GM21423 (cell line): ENCODE data around the gene DENND1A.
"Not testable (repeated sequence)": the region's sequence is repeated elsewhere in the genome, so short reads cannot be mapped to it uniquely, and the experiment has no call there.

Experiments used
- ATAC-seq: cut with Tn5 transposase; IDR thresholded peaks from one replicate; pipeline ENCODE4 v1.9.1; 2021; ENCODE audit warnings: mild to moderate bottlenecking, moderate library complexity; ENCODE audit not compliant: unreplicated experiment

Gene DENND1A

DNA sequence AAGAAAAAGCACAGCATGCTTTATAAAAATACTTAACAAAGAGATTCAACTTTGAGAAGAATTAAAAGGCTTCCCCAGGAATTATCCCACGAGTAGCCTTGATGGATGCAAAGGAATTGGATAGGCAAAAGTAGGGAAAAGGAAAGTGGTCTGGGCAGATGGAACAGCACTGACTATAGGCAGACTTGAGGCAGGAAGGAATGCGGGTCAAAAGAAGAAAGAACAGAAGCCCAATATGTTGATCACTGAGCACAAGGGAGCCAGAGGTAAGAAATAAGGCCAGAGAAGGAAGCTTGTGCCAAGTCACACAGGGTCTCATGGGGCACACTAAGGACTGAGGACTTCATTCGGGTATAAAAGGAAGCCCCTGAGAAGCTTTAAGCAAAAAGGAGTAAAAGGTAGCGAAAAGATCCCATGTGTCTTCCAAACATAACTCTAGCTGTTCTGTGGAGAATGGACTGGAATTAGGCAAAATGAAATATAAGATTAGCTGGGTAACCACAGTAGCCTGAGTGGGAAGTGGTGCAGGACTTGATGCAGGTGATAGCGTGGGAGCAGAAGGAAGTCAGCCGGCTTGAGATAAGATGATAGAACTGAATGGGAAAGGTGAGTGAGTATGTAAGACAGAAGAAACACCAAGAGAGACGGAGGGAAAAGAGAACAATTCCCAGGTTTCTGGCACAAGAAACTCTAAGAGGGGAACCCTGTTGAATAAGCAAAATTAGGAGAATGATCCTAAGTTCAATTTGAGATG, 106.6 kb downstream of the DENND1A start:
- no peak for ATAC-seq

GRCh38 chr9:123821619-123822018, 108.3 kb downstream of the DENND1A start:
- ATAC-seq = no peak

DNA sequence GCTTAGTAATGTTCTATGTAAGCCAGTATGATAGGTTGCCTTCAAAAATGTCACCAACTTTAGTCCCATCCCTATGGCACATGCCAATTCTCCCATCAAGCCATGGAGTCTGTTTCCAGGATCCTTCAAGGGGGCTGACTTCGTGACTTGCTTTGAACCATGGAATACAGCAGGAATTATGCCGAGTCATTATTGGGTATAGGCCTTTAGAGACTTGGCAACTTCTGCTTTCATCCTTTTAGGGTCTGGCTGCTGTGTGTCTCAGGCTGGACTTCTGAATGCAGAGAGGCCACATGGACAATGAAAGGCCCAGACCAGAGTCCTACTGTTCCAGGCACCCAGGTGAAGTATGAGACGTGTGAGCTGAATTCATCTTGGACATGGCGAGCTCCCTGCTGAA, 109.8 kb downstream of the DENND1A start:
- no peak for ATAC-seq

GRCh38 chr9:123816817-123817472, 113.0 kb downstream of the DENND1A start:
- ATAC-seq = no peak

GRCh38 chr9:123815856-123816255, 114.1 kb downstream of the DENND1A start:
- not testable (repeated sequence) for ATAC-seq

DNA sequence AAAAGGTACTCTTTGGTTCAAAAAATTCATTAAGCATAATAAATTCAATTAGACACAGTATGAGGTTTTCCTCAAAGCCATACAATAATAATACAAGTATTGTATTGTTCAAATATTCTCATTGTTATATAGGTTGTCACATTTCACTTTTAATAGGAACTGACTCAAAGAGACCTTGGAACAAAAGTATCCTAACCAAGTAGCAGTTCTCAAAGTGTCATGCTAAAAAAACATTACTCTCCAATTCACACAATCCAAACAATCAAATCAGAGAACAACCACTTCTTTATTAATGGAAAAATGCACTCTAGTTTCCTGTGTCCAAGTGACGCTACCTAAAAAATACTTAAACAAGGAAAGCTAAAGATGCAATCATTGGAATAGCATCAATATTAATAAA, 115.4 kb downstream of the DENND1A start:
- no peak for ATAC-seq

GRCh38 chr9:123812984-123813383, 116.9 kb downstream of the DENND1A start:
- no peak for ATAC-seq

DNA sequence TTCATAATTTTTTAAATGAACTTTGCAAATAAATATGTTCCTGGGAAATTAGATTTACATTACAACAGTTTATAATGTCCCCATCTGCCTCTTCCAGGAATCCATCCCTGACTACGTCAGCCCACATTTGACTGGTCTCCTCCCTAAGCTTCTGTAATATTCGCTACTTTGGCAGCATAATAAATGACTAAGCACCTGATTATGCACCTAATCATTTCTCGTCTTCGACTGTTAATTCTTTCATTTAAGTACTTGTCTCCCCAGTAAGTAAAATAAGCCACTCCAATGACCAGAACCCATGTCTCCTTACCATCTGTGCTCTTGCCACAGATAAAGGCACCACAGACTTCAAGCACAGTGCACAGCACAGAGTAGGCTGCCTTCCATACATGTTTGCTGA, 122.7 kb downstream of the DENND1A start:
- no peak for ATAC-seq

DNA sequence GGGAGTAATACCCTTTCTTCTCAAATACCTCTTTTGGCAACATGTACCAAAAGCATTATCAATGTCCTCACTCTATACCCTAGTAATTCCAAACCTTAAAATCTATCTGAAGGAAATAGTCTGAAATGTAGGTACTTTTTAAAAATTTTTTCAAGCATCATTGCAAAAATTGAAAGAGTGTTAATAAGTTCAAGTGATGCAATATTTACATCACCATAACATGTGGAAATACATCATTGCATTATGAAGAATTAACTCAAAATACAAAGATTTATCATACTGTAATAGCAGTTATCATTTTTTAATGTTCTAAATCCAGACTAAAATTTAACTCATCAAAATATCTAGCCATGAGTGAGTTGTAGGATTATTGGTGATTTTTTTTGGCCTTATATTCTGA, 123.1 kb downstream of the DENND1A start:
- no peak for ATAC-seq

DNA sequence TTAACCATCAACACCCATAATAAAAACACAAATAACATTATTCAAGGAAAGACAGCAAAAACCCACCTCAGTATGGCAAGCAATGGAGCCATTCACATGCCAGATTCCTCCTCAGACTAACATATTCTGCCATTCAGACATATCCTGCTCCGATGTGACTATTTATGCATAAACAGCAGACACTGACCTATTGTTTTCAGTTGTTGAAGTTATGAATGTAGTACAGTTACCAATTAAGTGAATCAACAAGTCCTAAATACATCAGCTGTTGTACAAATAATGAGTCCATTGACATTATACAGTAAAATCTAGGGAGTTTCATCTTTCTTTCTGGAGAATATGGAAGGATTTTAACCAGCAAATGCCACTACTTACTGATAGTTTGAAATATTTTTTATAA, 131.7 kb downstream of the DENND1A start:
- ATAC-seq = no peak

GRCh38 chr9:123796618-123797484, 133.1 kb downstream of the DENND1A start:
- ATAC-seq = no peak

DNA sequence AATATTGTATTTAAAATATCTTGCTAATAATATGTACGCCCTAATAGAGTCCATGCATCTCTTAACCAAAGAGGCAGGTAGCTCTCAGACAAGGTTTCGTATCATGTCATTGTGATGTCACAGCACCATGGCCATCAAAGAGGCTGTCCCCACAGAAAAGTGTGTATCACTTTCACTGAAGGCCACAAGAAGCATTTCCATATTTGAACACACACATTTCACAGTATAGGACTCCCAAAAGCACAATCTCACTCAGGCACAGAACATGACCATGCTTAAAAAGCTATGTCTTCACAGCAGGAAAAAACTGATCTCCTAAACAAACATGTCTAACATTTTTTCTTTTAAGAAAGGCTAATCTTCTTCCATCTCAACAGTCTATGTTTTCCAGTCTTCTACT, 133.8 kb downstream of the DENND1A start:
- no peak for ATAC-seq

- no peak for ATAC-seq
Measured at GRCh38 chr9:123795336-123795735, 134.6 kb downstream of the DENND1A start.

GRCh38 chr9:123792501-123792900, 137.4 kb downstream of the DENND1A start:
- ATAC-seq = no peak

GRCh38 chr9:123789554-123790292, 140.2 kb downstream of the DENND1A start:
- no peak for ATAC-seq

- no peak for ATAC-seq
Measured at GRCh38 chr9:123787416-123787815, 142.5 kb downstream of the DENND1A start.

GRCh38 chr9:123784518-123784917, 145.4 kb downstream of the DENND1A start:
- ATAC-seq = no peak

- no peak for ATAC-seq
Measured at GRCh38 chr9:123778232-123778902, 151.6 kb downstream of the DENND1A start.

GRCh38 chr9:123776708-123777537, 153.0 kb downstream of the DENND1A start:
- no peak for ATAC-seq
